Right lobe of liver (tissue), 6 donors: ENCODE results near the gene OR4D2. TPM values are rescaled to one million over a fixed set of nuclear protein-coding genes. Genes with fewer than 3 reads are reported as not detected.

ENCODE experiments used
- ATAC-seq, 4 donors: fragments of 200-7000 bp; cut with Tn5 transposase; one replicate each; pipeline ENCODE4 v1.9.1; 2020; ENCODE audit warnings: mild to moderate bottlenecking in 4 of 4, moderate library complexity in 4 of 4
- DNase-seq, 3 donors: peaks; one replicate each; pipeline ENCODE4 v3.0.0-alpha.2; 2020
- H3K27ac ChIP-seq, 3 donors: fragments of 200-600 bp; one replicate each; pipeline ENCODE4 v1.8.0; 2022
- H3K27me3 ChIP-seq, 2 donors: fragments of 200-600 bp; one replicate each; pipeline ENCODE4 v1.8.0; 2022
- H3K36me3 ChIP-seq, 4 donors: fragments of 200-600 bp; sonication (generic) in 1 of 4; one replicate each; pipeline versions ENCODE4 v1.5.1 to v1.8.0; 2017 to 2022; ENCODE audit warnings: control low read depth in 1 of 4
- H3K4me1 ChIP-seq, 4 donors: fragments of 200-600 bp; sonication (generic) in 1 of 4; one replicate each; pipeline versions ENCODE4 v1.5.1 to v1.8.0; 2017 to 2022; ENCODE audit warnings: control low read depth in 1 of 4
- H3K4me3 ChIP-seq, 3 donors: fragments of 200-600 bp; one replicate each; pipeline ENCODE4 v1.8.0; 2022
- H3K9me3 ChIP-seq, 4 donors: fragments of 200-600 bp; sonication (generic) in 1 of 4; one replicate each; pipeline versions ENCODE4 v1.5.1 to v1.8.0; 2017 to 2022; ENCODE audit warnings: control low read depth in 1 of 4
- POLR2A ChIP-seq: fragments of 450-650 bp; IDR thresholded peaks from one replicate; pipeline ENCODE4 v1.6.1; 2017; ENCODE audit warnings: antibody characterized with exemption, mild to moderate bottlenecking
- WGBS: methylation state at CpG from one replicate; pipeline ENCODE4 v1.1.6; 2018; ENCODE audit warnings: low coverage, low lambda C conversion rate; ENCODE audit not compliant: insufficient coverage; ENCODE audit errors: missing lambda C conversion rate; 5-methylcytosine and 5-hydroxymethylcytosine counted together
- intact Hi-C, 2 donors: fragments of 100-400 bp; cut with DNase I; formaldehyde crosslinking; loops; one replicate each; pipeline versions ENCODE4 v1.11.2 to v1.14.1; 2022
- long read RNA-seq: library from polyadenylated mRNA; unstranded; transcript quantifications from one replicate; pipeline ENCODE4 v2.0.0, GENCODE V29; 2019
- total RNA-seq, 6 experiments: library from RNA; depleted of rRNA in 2 of 6; stranded (reverse); fragments of >200 nt in 2 of 6; fragmentation: NEBNext Ultra II Directional in 3 of 6; extraction: Animal tissue kit (Norgen Biotek cat#: 25700) in 3 of 6; gene quantifications; one replicate each; pipeline versions ENCODE4 v1.1.0 to v1.2.4, GENCODE V29; 2016 to 2023
- TF ChIP-seq, protein P1 (sequence below), 4 donors: fragments of 200-600 bp in 3 of 4; fragments of 450-650 bp in 1 of 4; IDR thresholded peaks; one replicate each; pipeline versions ENCODE4 v1.5.1 to v1.8.0; 2016 to 2022; ENCODE audit warnings: antibody characterized with exemption in 4 of 4, mild to moderate bottlenecking in 2 of 4
- donor health status: DM: no; HTN: yes; CAD: no.
- donor health status: DM: no; HTN: no; CAD: no.
- donor health status: DM: no; HTN: no; CAD: no.
- donor health status: DM: no; HTN: yes; CAD: no.
- donor health status: DM: no; HTN: yes; CAD: no.

The OR4D2 gene
- not detected for total RNA-seq
- long read RNA-seq, result 0 reads

DNA sequence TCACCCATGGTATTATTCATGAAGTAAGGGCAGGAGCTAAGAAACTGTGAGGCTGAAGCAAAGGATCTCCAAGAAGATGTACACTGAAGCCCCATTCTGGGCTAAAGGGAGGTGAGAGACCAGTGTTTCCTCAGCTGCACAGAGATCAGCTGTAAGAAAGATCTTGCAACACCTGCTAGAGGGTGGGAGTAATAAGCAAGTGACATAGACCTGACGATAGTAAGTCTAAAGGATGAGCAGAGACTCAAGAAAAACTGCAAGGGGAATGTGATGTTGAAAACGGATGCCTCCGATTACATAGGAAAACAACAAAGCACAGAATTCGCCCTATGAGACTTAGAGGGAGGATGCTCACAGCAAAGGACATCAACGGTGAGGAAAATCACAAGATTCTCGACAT is at the start of gene OR4D2:
TSS of gene OR4D2 (plus strand) at position 301 of the 400 bp plus-strand sequence. CDS start 2,674 bp downstream, outside the sequence.
- no peaks in the 10 kb centered on the region for H3K27me3 ChIP-seq
- no peaks in the 10 kb centered on the region for H3K9me3 ChIP-seq
- intact Hi-C loops, result no loop called here
- no peak within 1 kb of the TSS for H3K4me3 ChIP-seq
- WGBS, result 37% methylated on average over 6 of the region's 6 CpGs
- no peaks in the 10 kb centered on the region for H3K36me3 ChIP-seq
- H3K4me1 ChIP-seq, result no peaks in the 10 kb centered on the region
- no peak for ATAC-seq
- TF ChIP-seq, protein P1, sequence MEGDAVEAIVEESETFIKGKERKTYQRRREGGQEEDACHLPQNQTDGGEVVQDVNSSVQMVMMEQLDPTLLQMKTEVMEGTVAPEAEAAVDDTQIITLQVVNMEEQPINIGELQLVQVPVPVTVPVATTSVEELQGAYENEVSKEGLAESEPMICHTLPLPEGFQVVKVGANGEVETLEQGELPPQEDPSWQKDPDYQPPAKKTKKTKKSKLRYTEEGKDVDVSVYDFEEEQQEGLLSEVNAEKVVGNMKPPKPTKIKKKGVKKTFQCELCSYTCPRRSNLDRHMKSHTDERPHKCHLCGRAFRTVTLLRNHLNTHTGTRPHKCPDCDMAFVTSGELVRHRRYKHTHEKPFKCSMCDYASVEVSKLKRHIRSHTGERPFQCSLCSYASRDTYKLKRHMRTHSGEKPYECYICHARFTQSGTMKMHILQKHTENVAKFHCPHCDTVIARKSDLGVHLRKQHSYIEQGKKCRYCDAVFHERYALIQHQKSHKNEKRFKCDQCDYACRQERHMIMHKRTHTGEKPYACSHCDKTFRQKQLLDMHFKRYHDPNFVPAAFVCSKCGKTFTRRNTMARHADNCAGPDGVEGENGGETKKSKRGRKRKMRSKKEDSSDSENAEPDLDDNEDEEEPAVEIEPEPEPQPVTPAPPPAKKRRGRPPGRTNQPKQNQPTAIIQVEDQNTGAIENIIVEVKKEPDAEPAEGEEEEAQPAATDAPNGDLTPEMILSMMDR (IDR thresholded peaks at IDR 0.05), result no peak
- no peak for TF ChIP-seq POLR2A
- no peak for DNase-seq
- no peak within 1 kb of the TSS for H3K27ac ChIP-seq

DNA sequence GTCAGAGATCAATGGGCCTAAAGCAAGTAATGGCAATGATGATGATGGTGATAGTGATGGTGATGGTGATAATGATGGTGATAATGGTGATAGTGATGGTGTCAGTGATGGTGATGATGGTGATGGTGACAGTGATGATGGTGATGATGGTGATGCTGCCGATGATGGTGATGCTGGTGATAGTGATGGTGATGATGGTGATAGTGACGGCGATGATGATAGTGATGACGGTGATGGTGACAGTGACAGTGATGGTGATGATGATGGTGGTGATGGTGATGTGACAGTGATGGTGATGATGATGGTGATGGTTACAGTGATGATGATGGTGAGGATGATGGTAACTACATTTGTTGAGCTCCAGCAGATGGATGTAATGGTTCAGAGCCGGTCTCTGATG is 49.4 kb upstream of the OR4D2 start:
- Histone ChIP-seq H3K4me3 (no peak overlapping the region), H3K36me3 (no peaks in the 10 kb centered on the region), H3K4me1 (no peaks in the 10 kb centered on the region), H3K9me3 (no peaks in the 10 kb centered on the region), H3K27ac (no peak overlapping the region), H3K27me3 (no peaks in the 10 kb centered on the region)
- TF ChIP-seq, protein P1 (IDR thresholded peaks at IDR 0.05), result no peak
- TF ChIP-seq POLR2A, result no peak
- 30% methylated on average over 5 of the region's 5 CpGs for WGBS
- intact Hi-C loops, result loop anchor here (10.0 kb wide), 2 partner anchors 253 to 983 kb away; no protein-coding TSS in a partner anchor
- no peak for DNase-seq
- ATAC-seq, result no peak

DNA sequence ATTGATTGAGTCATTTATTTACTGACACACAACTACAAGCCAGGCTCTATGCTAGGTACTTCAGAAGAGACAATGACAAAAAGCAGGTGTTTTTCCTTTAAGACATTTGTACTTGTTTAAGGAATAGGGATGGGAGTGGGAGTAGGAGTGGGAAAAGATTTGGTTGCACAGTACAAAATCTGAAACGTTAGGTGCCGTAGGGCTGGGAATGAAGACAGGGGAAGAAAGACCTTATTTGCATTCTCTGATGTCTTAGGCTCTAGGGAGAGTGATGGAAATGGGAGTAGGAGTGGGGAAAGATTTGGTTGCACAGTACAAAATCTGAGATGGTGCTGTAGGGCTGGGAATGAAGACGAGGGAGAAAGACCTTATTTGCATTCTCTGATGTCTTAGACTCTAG is 47.3 kb upstream of the OR4D2 start:
- no peak overlapping the region for H3K4me3 ChIP-seq
- H3K9me3 ChIP-seq, result no peaks in the 10 kb centered on the region
- no peak overlapping the region for H3K27ac ChIP-seq
- 56% methylated on average over 3 of the region's 3 CpGs for WGBS
- no peaks in the 10 kb centered on the region for H3K4me1 ChIP-seq
- no peak for DNase-seq
- intact Hi-C loops, result loop anchor here (10.0 kb wide), 2 partner anchors 255 to 985 kb away; no protein-coding TSS in a partner anchor
- no peaks in the 10 kb centered on the region for H3K36me3 ChIP-seq
- no peak for TF ChIP-seq POLR2A
- TF ChIP-seq, protein P1 (IDR thresholded peaks at IDR 0.05), result no peak
- H3K27me3 ChIP-seq, result no peaks in the 10 kb centered on the region
- ATAC-seq, result no peak

DNA sequence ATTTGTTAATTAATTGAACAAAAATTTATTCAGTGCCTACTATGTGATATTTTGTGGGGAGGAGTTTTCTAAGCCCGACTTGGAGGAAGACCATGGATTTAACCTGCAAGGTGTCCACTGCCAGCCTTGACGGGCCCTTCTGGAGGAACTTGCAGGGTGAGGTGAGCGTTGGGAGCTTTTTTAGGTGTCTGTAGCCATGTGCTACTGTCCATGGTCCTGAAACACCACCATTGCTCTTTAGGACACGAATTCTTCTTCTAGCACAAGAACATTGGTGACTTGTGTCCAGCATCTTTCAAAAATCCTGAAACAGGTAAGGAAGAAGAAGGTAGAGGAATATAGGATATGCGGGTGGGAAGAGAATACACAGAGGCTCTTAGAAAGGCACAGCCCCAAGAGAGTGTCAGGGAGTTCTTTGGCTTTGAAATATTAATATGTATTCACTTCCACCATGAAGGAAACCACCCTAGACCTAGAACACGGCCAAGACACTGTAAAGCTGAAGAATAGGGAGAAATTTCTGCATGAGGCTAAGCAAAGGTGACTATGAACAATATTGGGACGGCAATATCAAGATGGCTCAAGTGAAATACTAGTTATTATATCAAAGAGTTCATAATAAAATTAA is 46.5 kb upstream of the OR4D2 start:
- intact Hi-C loops, result no loop called here
- DNase-seq, result no peak
- no peaks in the 10 kb centered on the region for H3K4me1 ChIP-seq
- no peak overlapping the region for H3K27ac ChIP-seq
- ATAC-seq, result peak; percentile 32 to 71 (median 58)
- H3K36me3 ChIP-seq, result no peaks in the 10 kb centered on the region
- no peaks in the 10 kb centered on the region for H3K9me3 ChIP-seq
- no peaks in the 10 kb centered on the region for H3K27me3 ChIP-seq
- WGBS, result 11% methylated on average over 7 of the region's 7 CpGs
- H3K4me3 ChIP-seq, result no peak overlapping the region
- TF ChIP-seq, protein P1 (IDR thresholded peaks at IDR 0.05), result no peak
- no peak for TF ChIP-seq POLR2A
